Measurements from ENCODE around the gene IFFO2.
A peak's percentile ranks its signal among the peaks of the same experiment; 100 is the strongest.

IFFO2 gene

DNA sequence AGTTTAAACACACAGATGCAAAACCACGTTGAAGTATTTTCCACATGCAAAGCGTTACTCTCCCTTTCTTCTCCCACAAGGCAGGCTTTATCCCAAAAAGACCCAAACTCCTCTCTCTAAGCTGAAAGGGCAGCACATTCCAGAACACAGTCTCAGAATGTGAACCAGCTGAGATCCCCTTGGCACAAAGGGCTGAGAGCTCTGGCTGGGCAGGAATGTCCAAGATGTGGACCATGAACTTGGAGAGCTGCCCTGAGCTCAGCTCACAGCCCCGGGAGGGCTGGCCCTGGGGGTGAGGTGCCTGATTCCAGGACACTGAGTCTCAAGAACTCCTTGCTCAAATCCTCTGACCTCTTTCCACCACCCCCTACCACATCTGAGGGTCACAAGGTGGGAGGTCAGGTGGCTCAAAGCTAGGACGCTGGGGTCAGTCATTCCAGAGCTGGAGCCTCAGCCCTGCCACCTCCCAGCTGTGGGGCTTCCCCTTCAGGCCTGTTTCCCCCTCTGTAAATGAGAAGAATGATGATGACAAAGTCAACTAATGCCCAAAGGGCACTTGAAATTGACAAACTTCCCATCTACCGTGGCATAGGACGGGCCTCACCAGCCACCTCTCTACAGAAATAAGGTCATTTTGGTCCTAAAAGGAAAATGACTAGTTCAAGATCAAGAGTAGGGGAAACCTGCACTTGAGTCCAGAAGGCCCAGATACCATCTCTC, 65.6 kb downstream of the IFFO2 start:
- no peak for DNase-seq

DNA sequence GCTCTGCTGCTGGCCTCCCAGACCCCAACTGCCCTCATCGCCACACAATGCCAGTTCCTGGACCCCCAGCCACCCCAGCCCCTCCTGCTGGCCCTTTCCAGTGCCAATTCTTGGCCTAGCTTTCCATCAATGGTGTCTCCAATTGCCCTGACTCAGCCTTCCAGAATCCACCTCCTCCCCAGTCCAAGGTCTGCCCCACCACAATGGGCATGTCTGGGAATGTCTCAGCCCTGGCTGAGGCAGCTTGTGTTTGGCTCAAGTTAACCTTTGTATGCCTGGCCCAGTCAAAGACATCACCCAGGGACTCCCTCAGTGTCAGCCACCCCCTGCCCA, 70.5 kb downstream of the IFFO2 start:
- no peak for DNase-seq

DNA sequence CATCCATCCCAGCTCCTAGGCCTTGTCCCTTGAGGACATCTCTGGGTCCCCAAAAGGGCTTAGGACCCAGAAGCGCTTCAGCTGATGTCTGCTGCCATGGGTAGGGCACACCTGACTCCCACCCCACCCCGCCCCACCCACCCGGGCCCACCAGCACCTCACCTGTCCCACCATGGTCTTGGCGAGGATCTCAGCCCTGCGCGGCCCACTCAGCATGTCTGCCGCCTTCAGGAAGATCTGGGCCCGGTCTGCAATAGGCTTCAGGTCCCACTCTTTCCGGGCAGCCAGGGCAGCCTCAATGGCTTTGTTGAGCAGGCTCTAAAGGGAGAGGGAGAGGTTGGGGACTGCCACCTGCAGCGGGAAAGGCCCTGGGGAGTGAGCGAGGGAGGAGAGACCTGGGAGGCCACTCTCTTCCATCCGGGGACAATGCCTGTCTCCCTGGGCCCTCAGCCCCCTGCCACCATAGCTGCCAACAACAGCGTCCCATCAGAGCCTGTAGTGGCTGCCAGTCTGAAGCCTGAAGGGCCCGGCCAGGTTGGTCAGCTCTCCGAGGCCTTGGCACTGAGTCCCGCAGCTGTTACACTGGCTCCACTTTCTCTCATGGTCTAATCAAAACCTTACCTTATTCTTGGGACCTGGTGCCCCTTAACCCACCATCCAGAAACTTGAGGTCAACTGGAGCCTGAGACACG, 71.0 kb downstream of the IFFO2 start:
- no peak for DNase-seq

DNA sequence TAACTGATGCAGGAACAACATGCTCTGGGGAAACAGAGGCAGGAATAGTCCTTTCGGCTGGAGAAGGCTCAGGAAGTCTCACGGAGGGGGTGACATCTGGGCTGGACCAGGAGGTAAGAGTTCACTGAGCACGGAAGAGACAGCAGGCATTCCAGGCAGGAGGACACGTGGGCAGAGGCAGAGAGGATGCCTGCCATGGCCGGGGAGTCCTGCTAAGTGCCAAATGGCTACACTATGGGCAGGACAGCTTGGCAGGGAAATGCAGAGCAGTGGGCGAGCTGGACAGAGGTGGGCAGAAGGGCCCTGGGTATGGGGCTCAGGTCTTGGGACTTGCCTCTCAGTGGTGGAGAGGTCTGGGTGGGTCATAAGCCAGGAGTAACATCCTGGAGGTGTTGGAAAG, 71.7 kb downstream of the IFFO2 start:
- no peak for DNase-seq

DNA sequence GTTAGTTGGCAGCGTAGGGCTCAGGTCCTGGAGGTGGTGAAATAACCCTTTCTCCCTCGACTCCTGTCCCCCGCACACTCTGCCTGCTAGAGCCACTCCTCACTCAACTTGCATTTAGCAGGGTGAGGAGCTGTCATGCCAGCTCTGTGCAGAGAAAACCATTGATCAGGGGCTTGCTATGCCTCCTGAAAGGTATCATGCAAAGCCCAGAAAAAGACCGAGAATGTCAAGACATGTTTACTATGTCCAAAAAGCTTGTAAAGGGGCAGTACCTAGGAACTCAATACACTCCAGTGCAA, 72.1 kb downstream of the IFFO2 start:
- no peak for DNase-seq

DNA sequence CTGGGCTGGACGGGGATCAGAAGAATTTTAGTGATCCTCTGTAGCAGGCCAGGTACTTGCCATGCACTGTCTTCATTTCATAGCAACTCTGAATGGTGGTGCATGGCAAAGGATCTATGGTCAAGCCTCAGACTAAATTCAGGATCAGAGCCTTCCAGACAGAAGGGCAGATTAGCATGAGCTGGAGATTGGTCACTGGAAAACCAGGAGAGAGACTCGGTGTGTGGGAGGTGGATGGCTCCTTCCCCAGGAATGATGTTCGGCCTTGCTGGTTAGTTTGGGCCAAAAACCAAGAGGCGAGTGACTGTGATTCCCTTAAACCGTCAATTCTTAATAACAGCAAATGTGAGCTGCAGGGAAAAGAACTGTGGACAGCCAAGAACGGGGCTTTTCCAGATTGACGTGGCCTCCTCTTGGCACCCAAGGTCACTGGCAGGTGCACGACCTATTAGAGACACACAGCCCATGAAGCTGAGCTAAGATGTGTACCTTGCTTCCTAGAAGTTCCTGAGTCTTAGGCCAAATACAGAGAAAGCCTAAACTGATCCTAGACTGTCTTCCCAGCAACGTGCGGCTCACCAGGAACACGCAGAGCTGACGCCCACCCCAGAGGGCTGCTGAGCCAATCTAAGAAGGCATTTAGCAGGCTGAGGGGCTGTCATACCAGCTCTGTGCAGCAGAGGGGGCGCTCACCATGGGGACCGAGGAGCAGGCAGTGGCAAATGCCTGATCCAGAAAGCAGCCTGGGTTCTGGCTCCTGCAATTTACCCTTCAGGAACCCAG, 72.6 kb downstream of the IFFO2 start:
- peak; percentile 75 for DNase-seq

DNA sequence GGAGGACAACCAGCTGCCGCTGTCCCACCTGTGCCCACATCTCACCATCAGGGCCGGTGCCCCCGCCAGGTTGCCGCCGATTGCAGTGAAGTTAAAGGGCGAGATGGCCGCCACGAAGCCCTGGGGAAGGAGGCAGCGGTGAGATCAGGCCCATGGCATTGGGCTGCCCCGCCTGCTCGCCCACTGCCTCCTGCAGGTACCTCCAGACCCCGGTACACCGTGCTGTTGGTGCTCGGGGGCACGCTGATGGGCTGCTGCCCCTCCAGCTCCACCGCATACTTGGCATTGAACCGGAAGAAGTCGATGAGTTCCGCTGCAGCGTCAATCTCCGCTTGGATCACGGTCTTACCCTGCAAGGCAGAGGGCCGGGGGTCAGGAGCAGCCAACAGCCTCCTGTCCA, 73.4 kb downstream of the IFFO2 start:
- no peak for DNase-seq

DNA sequence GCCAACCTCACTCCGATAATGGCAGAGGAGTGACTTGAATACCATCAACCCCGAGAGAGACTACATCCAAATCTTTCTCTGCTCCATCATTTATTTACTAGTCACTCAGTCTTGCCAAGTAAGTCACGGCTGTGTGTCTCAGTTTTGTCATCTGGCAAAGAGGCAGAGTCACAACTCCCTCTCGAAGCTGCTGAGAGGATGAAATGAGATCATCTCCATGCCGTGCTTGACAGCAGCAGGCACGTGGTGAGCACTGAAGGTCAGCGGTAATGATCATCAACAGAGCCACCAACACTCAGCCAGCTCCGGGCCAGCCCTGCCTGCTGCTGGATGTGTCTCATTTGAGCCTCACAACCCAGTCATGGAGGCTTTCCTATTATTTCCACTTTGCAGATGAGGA, 74.0 kb downstream of the IFFO2 start:
- no peak for DNase-seq

DNA sequence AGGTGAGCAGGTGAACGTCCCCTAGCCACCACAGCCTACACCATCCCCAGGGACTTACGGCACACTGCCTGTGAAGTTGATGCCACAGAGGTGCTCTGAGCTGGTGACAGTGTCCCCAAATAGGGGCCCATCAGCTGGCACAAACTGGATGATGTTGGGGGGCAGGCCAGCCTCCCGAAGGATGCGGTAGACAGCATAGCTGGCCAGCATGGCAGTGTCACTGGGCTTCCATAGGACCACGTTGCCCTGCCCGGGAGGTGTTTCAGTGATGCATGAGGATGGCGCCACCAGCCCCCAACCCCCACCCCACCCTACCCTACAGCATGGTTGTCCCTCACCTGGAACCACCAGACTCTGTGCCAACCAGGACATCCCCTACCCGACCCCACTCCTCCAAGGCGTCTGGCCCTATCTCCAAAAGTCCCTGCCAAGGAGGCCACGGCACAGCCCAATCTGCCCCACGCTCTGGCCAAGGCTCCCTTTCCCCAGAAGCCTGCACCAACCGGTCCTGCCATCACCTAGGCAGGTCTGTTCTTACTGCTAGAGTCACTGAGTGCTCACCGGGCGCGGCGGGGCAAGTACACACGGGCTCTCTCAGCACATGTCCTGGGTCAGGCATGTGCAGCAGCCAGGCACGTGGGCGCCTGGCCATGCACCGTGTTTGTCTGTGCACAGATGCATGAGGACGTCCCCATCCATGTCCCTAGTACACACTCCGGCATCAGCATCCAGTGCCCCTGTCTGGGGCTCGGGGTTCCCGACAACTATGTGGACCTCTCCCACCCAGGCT, 74.6 kb downstream of the IFFO2 start:
- no peak for DNase-seq

DNA sequence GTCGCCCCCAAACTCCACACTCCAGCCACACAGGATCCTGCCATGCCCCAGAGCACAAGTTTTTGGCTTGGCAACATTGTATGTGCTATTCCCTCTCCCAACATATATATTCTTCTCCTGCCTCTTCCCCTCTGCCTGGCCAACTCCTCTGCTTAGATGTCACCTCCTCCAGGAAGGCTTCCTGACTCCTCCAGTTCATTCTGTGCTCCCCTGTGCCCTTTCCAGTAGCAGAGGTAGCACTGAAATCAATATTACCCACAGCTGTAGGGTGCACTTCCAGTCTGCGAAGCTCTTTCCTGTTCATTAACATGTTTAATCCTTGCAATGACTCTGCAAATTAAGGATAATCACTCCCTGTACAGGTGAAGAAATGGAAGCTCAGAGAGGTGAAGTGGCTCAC, 75.3 kb downstream of the IFFO2 start:
- no peak for DNase-seq

DNA sequence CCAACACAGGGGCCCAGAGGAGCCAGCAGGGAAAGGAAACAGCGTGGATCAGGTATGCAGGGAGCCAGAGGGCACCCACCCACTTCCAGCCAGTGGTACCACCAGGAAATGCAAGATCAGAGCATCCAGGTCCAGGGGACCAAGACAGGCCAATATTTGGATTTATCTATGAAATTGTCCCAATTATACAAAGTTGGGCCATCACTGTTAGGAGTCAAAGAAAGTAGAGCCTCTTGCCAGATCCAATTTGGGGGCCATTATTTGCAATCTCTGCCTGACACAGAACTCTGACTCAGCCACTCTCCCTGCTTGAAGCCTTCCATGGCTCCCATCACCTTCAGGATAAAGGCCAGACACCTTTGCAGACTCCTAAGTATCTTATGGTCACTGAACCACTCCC, 75.9 kb downstream of the IFFO2 start:
- no peak for DNase-seq

DNA sequence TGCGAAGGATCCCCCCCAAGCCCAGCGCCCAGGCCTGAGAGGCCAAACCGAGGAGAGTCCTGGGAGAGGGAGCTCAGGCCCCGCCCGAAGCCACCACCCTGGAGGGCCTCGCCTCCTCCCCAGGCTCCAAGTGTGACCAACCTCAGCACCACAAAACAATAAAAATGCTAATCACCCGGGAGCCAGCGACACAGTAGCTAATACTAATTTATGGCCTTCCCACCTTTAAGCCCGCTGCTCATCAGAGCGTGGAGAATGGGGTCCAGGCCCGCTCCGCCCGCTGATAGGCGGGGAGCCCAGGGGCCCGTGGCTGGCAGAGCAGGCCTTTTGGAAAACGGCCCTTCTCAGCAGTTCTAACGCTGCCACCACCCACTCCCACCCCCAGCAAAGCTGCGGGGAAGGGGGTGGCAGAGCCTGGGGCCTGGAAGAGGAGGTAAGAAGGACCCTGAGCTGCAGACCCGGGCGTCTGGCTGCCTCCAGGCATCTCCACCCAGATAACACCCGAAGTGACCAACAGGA, 76.6 kb downstream of the IFFO2 start:
- no peak for DNase-seq

DNA sequence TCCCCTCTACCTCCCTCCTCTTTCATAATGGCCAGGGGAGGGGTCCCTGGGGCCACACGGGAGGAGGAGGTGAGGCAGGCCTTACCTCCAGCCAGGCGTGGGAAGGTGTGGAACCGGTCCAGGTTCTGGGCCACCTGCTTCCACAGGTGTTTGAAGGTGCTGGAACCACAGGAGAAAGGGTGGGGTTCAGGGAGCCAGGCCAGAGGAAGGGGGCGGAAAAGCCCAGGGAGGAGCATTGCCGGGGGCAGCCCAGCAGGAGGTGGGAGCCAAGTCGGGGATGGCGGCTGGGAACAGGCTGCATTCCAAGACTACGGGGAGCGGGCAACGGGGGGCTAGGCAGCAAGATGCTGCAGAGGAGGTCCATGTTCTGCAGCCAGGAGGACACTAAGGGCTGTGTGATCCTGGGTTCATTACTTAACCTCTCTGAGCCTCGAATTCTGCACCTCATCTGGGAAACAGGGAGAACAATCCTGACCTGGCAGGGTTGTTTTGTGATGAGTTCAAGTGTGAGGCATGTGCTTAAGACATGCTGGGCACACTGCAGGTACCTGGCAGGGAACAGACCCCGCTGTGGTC, 77.2 kb downstream of the IFFO2 start:
- DNase-seq: no peak

DNA sequence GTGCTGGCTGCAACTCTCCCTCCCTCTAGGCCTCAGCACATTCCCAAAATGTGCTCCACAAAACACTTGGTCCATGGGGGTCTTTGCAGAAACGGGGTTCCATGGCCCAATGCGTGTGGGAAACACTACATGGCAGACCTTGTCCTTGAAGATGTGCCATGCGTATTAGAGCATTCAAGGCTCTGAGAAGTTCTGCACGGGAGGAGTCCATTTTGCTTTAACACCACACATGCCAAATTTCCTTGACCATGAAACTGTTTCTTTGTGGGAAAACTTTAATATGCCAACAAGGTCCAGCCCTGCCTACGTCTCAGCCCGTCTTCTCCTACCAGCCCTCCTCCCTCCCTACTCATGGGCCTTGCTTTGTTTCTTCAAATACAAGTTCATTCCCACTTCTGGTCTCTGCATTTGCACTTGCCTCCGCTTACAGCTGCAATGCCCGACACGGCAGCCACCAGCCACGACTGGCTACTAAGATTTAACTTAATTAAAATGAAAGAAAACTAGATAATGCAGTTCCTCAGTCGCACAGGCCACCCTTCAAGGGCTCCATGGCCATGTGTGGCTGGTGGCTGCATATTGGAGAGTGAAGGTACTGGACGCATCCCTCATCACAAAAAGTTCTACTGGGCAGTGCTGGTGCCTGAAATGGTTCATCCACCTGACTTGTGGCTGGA, 77.8 kb downstream of the IFFO2 start:
- DNase-seq: no peak

DNA sequence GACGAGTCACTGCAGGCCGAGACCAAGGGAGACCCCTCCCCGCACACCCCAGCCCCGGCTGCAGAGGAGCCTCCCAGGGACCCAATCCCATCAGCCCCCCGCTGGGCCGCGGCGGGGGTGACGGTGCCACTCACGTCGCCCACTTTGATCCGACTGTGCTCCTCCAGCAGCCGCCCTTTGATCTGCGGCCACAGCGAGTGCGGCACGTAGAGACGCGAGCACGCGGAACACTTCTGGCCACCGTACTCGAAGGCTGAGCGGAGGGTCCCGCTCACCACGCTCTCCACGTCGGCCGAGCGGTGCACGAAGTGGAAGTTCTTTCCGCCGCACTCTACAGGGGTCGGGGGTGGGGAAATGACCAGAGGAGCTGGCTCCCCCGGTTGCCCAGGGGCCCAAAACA, 79.2 kb downstream of the IFFO2 start:
- DNase-seq: no peak

DNA sequence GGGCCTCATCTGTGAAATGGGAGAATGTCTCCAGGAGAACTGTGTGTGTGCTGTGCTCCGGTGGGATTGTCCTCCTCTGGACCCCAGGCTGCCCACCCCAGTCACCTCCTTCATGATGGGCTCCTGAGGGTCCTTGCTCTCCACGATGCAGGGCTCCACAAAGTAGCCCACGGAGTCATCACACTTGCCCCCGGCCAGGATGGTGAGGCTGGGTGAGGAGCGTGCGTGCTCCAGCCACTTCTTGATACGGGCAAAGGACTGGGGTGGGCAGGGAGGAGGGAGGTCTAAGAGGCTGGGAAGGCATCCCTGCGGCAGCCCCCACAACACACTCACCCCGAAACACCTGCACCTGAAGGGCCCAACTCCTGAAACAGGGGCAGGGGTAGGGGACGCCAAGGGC, 80.3 kb downstream of the IFFO2 start:
- DNase-seq: no peak

DNA sequence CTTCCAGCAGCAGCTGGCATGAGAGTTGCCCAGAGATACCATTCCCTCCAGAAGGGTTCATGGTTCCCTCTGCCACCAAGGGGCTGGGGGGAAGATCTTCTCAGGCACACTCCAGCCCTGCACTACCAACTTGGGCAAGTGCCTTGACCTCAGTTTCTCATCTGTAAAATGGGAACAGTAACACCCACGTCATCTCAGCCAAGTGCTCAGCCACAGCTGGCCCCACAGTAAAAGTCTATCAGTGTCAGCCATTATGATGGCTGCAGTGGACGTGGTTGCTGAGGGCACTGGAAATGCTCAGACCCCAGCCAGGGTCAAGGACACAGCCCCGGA, 80.7 kb downstream of the IFFO2 start:
- no peak for DNase-seq

DNA sequence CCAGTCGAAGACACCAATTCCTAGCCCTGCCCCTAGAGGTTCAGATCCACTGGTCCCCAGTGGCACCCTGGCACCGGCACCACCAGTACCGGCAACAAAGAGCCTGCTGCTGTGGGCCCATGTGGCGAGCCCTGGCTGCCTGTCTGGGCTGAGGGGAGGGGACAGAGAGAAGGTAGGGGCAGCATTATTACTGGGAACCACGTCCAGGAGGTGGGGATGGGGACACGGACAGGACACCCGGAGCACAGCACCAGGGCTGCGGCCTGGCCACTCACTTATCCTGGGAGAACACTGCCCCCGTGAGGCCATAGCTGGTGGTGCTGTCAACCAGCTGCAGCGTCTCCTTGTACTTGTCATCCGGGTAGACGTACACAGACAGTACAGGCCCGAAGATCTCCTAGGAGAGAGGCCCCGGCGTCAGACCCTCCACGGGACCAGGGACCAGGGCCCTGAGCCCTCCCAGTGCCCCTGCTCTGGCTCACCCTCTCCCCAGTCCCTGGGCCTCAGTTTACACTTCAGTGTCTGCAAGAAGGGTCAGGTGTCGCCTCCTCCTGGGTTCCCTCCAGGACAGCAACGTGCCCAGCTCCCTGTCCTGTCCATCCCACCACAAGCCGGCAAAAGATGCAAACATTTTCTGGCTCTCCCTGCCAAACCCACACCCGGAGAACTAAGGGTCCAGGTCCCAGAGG, 81.2 kb downstream of the IFFO2 start:
- DNase-seq: peak; percentile 88

DNA sequence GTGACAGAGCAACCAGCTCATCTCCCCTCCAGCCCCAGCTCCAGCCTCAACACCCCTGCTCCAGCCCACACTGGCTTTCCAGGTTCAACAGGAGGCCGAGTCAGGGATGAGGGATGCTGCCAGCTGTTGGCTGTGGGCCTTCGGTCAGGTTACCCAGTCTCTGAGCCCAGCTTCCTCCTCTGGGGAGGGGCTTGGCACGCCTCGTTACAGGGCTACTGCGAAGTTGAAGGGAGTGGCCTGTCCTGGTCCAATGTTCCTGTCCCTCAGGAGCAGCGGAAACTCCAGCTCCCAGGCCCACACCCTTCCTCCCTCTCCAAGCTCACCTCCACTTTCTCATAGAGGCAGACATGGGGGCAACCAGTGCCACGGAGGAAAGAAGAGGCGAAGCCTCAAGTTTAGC, 81.9 kb downstream of the IFFO2 start:
- no peak for DNase-seq

DNA sequence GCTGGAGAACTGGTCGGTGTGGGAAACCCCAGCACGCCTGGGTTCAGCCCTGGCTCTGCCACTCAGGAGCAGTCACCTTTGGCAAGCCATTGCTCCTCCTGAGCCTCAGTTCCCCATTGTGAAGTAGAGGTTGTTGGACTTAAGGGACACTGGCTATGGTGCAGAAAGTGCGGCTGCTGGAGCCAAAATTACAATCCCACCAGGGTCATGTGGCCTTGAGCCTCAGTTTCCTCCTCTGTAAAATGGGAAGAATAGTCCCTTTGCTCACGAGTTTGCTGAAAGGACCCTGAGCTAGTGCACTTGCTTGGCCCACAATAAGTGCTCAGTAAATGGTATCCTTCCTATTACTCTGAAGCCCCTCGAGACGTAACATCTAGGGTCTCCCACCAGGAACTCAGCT, 82.4 kb downstream of the IFFO2 start:
- no peak for DNase-seq

DNA sequence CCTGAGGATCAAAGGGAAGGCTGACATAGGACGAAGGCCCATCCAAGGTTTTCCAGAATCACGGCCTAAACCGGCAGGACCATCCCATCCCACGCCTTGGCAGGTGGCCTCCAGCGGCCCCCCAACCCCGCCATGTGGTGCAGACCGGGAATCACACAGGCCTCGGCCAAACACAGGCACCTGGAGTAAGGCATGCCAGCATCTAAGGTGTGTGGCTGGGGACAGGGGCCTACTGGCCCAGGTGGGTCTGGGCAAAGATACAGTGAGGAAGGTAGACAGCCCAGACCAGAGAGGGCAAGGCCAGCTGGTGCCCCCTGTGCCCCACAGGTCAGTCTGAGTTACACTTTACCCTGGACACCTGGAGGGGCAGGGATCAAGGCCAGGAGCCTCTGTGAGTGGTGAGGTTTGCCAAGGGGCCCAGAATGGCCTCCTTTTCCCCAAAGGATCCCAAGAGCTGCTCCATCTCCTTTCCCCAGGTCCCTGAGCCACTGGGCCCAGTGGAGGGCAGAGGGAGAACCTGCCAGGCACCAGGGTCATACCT, 84.3 kb downstream of the IFFO2 start:
- DNase-seq: no peak

Measured in RPMI8226 (cell line).